GM10248 (cell line): ENCODE results near the gene DAB2.

Source experiments
- CTCF ChIA-PET: fragments of 300-600 bp; sonication (Branson Sonifier 250); formaldehyde crosslinking; extraction: SDS; loops from one replicate; lab custom pipeline; 2021; ENCODE audit warnings: antibody characterized with exemption; lab: Yijun Ruan, JAX
- POLR2A ChIA-PET: fragments of 350-650 bp; sonication (Branson Sonifier 250); formaldehyde crosslinking; extraction: SDS; loops from one replicate; lab custom pipeline; 2020; ENCODE audit warnings: antibody characterized with exemption; lab: Yijun Ruan, JAX
- DNase-seq: peaks from one replicate; pipeline ENCODE4 v3.0.0; 2012; ENCODE audit errors: extremely low spot score
- TF ChIP-seq, protein P1 (sequence below): IDR thresholded peaks from 2 replicates; pipeline ENCODE4 v1.5.1; 2012; ENCODE audit warnings: mild to moderate bottlenecking, low read depth; ENCODE audit errors: extremely low read depth, missing control alignments, control extremely low read depth

DAB2 gene

DNA sequence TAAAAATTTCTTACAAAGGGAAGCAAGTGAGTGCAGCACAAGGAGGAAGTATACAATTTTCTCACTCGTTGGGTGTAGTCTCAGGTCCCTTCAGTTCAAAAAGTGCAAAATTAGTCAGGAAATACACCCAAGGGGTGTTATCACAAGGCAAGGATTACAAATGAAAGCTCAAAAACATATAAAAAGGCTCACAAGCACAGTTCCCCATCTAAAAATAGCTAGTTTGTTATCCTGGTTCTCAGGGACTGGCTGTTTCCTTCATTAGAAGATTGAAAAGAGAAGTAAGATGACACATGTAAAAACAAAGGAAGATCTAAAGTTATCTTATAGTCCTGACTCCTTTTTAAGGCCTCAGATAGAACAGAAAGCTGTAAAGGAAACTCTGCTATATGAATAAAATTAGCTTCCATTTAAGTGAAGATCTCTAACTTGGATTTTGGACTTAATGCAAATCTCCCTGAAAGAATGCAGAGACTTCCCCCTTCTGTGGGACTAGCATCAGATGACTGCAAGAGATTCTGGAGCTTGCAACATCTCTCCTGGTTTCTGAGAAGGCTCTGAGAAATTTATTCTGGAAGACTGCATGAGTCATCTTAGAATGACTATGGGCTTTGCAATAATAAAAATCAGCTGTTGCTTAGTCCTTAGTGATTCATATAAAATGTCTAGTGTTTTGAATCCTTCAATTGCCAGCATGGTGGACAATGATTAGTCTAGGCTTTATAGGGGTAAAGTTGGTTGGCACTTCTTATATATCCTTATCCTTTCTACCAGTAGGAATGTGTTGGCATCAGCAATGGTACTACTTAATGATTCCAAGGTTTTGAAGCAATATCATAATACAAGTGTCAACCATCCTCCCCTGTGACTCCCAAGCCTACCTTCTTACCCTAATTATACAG, 25.4 kb downstream of the DAB2 start:
- no peak for DNase-seq
- ChIA-PET POLR2A (no interaction called here), CTCF (interaction anchor here (6.0 kb wide), 1 partner anchor 23 kb away, joined by 34 read pairs; no protein-coding TSS in a partner anchor)
- TF ChIP-seq, protein P1, sequence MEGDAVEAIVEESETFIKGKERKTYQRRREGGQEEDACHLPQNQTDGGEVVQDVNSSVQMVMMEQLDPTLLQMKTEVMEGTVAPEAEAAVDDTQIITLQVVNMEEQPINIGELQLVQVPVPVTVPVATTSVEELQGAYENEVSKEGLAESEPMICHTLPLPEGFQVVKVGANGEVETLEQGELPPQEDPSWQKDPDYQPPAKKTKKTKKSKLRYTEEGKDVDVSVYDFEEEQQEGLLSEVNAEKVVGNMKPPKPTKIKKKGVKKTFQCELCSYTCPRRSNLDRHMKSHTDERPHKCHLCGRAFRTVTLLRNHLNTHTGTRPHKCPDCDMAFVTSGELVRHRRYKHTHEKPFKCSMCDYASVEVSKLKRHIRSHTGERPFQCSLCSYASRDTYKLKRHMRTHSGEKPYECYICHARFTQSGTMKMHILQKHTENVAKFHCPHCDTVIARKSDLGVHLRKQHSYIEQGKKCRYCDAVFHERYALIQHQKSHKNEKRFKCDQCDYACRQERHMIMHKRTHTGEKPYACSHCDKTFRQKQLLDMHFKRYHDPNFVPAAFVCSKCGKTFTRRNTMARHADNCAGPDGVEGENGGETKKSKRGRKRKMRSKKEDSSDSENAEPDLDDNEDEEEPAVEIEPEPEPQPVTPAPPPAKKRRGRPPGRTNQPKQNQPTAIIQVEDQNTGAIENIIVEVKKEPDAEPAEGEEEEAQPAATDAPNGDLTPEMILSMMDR = no peak

DNA sequence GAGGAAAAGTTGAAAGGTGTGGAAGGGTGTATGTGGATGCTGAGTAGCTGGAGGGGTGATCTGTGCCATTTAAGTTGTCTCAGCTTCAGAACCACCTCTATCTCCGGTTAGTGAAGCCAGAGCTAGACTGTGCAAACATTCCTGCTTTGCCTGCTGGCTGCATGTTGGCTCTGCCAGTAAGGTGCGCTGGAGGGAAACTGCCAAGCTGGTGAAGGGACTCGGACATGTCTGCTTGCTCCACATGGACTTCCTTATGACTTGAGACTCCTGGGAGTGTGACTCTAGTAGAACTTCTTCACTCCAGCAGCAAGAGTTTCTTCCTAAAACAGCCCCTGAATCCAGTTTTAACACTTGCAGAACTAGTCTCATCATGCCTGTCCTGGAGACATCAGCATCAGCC, 27.9 kb downstream of the DAB2 start:
- POLR2A ChIA-PET = no interaction called here
- DNase-seq = no peak
- TF ChIP-seq, protein P1 = no peak
- CTCF ChIA-PET = interaction anchor here (1.6 to 6.0 kb wide), 2 partner anchors 14 to 21 kb away, joined by 4 to 34 read pairs; no protein-coding TSS in a partner anchor

DNA sequence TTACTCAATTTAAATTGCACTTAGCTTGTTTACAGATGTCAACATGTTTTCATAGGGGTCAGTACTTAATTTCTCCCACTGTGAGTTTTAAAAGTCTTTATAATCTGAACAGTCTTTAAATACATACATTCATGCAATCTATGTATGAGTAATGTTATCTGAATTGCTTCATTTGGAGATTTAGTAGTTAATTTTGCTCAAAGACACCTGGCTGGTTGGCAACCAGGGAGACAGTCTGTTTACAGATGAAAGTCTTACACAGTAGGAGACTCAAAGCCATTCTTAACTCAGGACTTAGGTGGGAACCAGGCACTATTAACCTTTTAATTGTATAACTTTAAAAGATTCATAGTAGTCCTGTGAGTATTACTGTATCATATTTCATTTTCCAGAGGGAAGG, 29.3 kb downstream of the DAB2 start:
- CTCF ChIA-PET = interaction anchor here (0.7 to 1.6 kb wide), 2 partner anchors 9 to 13 kb away, joined by 3 to 4 read pairs; no protein-coding TSS in a partner anchor
- POLR2A ChIA-PET = no interaction called here
- TF ChIP-seq, protein P1 = no peak
- no peak for DNase-seq

DNA sequence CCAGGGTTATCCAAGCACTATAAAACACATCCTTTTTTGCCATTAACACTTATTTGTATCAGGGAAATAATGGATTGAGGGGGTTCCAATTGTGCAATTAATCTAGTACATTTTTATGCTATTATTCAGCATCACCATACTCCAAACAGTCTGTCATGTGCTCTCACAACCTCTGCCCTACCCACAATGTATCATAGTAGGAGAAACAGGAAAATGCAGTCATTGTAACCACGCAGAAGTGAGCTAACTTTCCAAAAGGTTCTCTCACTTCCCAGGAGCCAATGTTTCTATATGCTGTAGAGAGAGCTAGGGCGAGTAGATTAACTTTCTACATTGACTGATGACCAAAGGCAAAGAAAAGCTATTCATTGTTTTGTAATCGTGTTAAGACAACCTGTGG, 29.8 kb downstream of the DAB2 start:
- POLR2A ChIA-PET = no interaction called here

DNA sequence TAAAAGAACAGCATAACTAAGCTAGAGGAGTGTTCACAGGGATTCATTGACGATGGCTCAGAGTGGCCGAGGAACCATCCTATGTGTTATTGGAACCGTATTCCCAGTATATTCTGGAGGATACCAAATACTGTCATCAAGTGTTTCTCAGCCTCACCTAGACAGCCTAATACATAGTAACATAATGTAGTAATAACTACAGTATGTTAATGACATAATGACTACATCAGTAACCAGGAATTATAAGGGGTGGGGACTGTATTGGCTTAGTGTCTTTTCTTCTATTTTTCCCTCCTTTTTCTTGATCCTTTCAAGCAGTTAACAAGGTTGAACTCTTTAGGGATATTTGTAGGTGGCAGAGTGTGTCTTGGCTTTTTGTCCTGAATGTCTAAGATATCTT, 33.8 kb downstream of the DAB2 start:
- TF ChIP-seq, protein P1 = no peak
- ChIA-PET CTCF (no interaction called here), POLR2A (no interaction called here)
- DNase-seq = no peak

More for the DNA sequence above, 29.8 kb downstream of the DAB2 start:
- TF ChIP-seq, protein P1 = no peak
- no peak for DNase-seq
- CTCF ChIA-PET = interaction anchor here (0.7 kb wide), 1 partner anchor 10 kb away, joined by 3 read pairs; no protein-coding TSS in a partner anchor

DNA sequence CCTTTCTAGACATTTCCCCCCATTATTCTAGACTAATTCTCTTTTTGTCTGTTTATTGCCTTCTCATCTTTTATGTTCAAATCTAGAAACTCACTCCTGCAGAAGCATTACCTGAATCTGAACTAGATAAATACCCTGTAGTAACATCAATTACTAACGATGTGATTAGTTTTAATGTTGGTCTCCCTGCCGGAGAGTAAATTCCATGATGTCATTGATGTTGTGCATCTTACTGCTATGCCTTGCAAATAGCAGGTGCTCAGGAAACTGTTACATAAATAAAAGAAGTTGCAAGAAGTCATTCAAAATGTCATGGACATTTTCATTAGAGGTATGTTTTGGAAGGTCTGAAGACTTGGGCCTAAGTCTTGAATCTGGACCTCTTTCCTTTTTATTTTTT, 37.5 kb downstream of the DAB2 start:
- no peak for DNase-seq
- ChIA-PET CTCF (interaction anchor here (1.6 kb wide), 1 partner anchor 11 kb away, joined by 7 read pairs; no protein-coding TSS in a partner anchor), POLR2A (no interaction called here)
- TF ChIP-seq, protein P1 = no peak
